Amniotic stem cell (primary cell): ENCODE data around the gene CENPP.
"Not testable (repeated sequence)": the region's sequence is repeated elsewhere in the genome, so short reads cannot be mapped to it uniquely, and the experiment has no call there.

ENCODE experiments used
- DNase-seq: peaks from one replicate; lab custom pipeline; 2025; lab: John Stamatoyannopoulos, UW

Gene CENPP

DNA sequence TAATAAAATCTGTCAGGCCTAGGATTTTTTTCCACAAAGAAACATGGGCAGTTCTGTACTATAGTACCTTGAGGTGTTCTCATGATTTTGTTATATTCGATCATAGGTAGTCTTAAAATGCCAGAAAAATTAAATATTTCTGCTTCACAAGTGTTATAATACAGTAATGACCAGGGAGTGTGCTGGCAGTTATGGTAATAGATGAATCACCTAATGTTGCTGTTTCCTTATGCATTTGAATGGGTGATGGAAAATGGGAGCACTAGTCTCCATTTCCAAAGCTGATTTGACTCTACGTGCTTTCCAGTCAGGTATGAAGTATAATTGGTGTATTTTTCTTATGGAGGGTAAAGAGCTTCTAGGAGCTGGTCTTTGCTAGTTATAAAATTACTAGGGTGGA lies 54.9 kb downstream of the CENPP start:
- no peak for DNase-seq

DNA sequence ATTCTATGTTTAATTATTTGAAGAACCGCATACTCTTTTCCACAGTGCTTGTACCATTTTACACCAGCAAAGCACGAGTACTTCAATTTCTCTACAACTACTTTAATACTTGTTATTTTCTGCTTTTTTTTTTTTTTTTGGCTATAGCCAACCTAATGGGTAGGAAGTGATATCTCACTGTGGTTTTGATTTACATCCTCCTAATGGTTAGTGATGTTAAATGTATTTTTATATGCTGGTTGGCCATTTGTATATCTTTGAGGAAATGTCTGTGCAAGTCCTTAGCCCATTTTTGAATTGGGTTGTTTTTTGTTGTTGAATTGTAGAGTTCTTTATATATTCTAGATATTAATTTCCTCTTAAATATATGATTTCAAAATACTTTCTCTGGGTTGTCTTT lies 56.0 kb downstream of the CENPP start:
- no peak for DNase-seq

GRCh38 chr9:92384375-92384774 lies 58.6 kb downstream of the CENPP start:
- peak; percentile 25 for DNase-seq

GRCh38 chr9:92385001-92385400 lies 59.2 kb downstream of the CENPP start:
- DNase-seq: no peak

DNA sequence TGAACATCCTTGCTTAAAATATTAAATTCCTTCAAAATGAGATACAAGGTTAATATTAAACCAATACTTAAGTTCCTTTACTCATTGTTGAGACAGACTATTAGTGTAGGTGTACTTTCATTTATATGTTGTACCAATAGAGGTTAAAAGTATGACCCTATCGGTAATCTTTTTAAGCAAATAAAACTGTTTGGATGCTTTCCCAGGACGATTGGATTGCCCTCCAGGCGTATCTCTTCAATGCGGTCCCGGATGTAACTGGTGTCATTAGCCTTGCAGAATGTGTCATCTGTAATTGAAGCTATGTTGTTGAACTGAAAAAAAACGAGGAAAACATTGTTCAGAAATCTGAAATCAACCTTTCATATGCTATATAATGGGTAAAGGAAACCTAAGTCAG lies 59.7 kb downstream of the CENPP start:
- DNase-seq: no peak

GRCh38 chr9:92385953-92386352 lies 60.2 kb downstream of the CENPP start:
- DNase-seq: no peak

DNA sequence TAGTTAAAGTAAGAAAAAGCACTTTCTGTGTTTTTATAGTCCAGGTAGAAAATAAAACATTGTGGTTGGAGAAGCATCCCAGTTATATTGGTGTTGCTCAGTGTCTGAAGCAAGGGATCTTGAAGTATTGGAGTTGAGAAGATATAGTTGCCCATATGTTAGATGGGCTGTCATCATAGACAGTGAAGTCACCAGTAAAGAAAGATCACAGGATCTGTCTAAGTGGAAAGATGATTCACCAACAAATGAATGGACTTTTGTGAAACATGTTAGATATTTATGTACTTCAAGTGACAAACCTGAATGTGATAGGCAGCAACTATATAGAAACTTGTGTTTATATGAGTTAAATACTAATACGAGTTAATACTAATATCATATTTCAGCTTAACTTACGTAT lies 66.9 kb downstream of the CENPP start:
- no peak for DNase-seq

- DNase-seq: no peak
Measured at GRCh38 chr9:92393686-92394085, 67.9 kb downstream of the CENPP start.

DNA sequence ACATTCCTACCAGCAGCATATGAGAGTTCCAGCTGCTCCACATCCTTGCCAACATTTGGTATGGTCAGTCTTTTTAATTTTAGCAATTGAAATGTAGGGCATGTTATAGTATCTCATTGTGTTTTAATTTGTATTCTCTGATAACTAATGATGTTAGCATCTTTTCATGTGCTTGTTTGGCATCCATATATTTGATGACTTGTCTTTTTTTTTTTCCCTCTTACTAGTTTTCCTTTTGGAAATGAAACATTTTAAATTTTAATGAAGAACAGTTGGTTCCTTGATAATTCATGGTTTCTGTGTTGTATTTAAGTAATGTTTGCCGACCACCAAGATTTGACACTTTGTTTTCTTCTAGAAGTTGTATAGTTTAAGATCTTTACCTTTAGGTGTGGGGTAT lies 69.9 kb downstream of the CENPP start:
- no peak for DNase-seq

DNA sequence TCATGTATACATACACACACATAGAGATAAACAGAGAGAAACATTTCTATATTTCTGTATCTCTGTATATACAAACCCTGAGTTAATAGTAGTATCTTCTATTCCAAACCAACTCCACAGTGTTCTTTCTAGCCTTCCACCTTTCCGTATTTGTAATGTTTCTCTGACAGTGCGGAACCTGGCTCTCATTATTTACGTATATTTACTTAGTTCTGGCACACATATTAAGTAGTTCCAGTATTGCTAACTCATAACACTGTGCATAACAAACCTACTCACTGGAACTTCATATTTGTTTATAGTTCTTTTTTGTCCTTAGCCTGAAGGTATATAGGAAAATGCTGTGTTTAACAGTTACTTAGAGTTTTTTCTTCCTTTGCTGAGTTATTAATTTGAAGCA lies 72.1 kb downstream of the CENPP start:
- no peak for DNase-seq

DNA sequence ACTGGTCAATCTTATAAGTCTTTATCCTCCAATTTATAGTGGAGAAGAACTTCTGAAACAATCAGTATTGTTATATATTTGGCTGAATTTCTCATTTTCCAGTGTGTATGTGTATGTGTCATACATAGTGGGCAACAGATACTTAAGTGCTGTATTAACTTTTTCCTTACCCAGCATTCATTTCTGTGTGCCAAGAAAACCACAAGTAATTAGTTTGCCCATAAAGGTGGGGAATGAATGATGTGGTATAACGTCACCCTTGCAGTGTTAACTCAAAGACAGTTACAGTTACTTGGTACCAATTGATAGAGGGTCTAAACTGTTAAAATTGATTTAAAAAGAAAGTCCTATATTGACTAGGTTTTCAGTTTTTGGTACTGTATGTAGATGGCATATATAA lies 76.6 kb downstream of the CENPP start:
- no peak for DNase-seq

GRCh38 chr9:92402826-92403745 lies 77.3 kb downstream of the CENPP start:
- DNase-seq: no peak

GRCh38 chr9:92404042-92404836 lies 78.5 kb downstream of the CENPP start, which contains the start of gene OGN:
TSS of gene OGN (minus strand) at chr9:92404578. CDS start at chr9:92403407, 1,171 bp downstream.
- no peak for DNase-seq

- DNase-seq: no peak
Measured at GRCh38 chr9:92405818-92406217, 80.1 kb downstream of the CENPP start.

- no peak for DNase-seq
Measured at GRCh38 chr9:92406477-92406876, 80.7 kb downstream of the CENPP start.

DNA sequence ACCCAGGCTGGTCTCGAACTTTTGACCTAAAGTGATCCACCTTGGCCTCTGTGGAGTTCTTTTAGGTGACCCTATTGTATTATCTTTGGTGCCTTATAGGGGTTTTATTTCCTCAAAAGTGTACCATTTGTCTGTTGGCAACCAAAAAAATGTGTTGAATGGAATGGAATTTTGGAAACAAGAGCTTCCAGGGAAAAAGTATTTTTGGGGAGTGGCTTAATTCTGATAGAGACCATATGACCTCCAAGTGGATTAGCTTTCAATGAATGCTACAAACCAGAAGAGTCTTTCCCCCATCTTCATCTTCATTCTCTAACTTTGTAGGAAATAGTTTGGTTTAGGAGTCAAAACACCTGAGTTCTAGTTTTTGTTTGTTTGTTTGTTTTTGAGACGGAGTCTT lies 82.1 kb downstream of the CENPP start:
- no peak for DNase-seq

DNA sequence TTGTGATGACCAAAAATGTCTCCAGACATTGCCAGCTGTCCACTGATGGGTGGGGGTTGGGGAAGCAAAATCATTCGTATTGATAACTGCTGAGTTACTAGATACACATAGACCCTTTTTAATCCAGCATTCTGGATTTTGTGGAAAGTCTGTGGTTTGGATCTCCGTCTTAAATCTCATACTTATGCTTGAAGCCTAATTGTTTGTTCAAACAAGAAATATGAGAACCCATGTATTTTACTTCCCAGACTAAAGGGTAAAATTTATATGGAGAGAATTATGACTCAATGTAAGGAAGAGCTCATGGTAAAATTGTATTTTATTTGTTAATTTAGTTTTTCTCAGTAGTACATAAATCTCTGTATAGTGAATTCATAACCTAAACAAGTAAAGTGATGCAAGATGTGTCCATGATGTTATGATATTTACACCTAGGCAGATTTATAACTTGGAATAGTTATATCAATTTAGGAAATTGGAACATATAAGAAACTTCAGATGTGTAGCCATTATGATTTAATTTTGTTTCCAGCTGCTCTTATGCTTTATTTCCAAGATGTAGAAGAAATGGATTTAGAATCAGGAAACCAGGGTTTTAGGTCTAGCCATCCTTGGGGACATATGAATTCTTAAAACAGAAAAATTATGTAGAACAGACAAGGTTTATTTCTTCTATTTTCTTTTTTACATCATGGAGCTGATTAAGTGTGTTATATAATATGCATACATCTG lies 83.2 kb downstream of the CENPP start:
- DNase-seq: no peak

DNA sequence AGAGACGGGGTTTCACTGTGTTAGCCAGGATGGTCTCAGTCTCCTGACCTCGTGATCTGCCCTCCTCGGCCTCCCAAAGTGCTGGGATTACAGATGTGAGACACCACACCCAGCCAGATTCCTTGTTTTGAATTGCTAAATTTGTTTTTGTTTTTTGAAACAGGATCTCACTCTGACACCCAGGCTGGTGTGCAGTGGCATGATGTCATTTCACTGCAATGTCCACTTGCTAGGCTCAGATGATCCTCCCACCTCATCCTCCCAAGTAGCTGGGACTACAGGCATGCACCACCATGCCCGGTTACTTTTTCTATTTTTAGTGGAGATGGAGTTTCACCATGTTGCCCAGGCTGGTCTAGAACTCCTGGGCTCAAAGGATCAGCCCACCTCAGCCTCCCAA lies 85.4 kb downstream of the CENPP start:
- DNase-seq: not testable (repeated sequence)

DNA sequence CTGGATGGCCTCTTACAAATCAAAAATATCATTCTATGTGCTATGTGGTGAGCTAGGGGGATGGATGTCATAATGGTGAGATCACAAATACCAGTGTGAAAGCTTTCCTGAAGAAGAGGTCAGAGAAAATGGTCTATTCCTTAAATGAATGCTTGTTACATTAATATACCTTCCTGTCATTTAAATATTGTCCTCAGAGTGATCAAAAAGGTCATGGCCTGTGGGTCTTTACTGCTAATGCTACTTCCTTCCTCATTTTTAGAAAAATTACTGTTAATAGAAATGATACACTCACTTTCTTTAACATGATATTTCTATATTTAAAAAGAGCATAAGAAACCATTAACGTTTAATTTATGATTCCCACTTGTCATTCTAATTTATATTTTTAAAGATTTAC lies 88.8 kb downstream of the CENPP start:
- DNase-seq: no peak

- DNase-seq: no peak
Measured at GRCh38 chr9:92422611-92423338, 97.0 kb downstream of the CENPP start.

DNA sequence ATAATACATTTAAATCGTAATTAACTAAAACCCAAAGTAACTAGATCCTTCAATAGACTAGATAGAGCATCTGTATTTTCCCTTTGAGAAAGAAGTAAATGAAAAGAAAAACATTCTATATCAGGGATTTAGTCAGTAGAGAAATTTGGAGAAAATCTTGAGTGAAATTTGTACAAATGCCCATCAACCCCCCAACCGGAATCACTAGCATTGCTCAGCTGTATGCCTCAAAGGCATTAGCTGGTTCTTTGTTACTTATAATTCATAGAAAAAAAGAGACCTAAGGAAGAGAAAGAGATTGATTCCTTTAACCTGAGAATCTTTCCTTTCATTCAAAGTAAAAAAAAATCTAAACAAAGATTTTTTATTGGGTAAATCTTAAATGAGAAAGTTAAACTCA lies 97.9 kb downstream of the CENPP start:
- DNase-seq: no peak

DNA sequence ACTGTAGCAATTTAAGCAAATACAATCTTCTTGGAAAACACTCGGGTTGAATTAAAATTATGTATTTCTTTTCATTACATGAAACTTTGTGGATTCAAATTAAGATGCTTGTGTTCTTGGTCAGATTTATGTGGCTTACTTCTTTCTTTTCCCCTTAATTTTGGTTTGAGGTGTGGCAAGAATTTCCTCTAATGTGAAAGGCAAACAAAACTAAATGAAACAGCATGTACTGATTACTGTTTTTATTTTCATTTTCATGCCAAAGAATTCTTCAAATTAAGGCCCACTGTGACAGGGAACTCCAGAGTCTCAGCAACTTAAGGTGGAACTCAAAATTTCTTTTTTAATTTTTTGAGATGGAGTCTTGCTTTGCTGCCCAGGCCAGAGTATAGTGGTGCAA lies 98.6 kb downstream of the CENPP start, which contains the start of gene OMD:
Gene OMD (minus strand): TSS at position 132 of the 400 bp plus-strand sequence. CDS start 6,913 bp downstream, outside the sequence.
- no peak for DNase-seq
